ENCODE measurements around the gene LRP5.
"Not testable (repeated sequence)": the region's sequence is repeated elsewhere in the genome, so short reads cannot be mapped to it uniquely, and the experiment has no call there.

The LRP5 gene

DNA sequence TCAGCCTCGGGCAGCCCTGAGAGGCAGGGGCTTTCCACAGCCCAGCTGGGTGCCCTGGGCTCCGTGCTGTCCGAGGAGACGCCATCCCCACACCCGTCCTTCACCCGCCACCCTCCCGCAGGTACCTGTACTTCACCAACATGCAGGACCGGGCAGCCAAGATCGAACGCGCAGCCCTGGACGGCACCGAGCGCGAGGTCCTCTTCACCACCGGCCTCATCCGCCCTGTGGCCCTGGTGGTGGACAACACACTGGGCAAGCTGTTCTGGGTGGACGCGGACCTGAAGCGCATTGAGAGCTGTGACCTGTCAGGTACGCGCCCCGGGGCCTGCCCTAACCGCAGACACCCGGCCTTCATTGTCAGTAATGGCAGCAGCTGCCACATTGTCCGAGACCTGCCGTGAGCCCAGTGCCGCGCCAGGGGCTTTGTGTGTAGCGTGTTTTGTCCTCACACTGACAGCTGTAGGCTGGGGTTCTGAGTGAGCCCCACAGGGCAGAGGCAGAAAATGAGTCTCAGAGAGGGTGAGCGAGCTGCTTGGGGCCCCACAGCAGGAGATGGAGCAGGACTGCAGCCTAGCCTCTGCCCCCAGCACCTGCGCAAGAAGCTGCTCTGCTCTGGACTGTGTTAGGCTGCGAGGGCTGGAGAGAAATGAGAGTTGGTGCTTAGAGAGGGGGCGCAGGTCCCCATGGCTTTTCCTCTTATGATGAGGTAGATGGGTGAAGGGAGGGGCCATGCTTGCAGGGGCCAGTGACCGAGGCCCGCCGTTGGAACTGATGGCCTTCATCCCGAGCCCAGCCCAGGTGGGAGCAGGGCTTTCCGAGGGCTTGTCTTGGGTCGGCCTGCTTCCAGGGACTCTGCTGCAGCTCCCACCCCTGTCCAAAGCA lies 112.8 kb downstream of the LRP5 start:
- DNase-seq, result no peak

DNA sequence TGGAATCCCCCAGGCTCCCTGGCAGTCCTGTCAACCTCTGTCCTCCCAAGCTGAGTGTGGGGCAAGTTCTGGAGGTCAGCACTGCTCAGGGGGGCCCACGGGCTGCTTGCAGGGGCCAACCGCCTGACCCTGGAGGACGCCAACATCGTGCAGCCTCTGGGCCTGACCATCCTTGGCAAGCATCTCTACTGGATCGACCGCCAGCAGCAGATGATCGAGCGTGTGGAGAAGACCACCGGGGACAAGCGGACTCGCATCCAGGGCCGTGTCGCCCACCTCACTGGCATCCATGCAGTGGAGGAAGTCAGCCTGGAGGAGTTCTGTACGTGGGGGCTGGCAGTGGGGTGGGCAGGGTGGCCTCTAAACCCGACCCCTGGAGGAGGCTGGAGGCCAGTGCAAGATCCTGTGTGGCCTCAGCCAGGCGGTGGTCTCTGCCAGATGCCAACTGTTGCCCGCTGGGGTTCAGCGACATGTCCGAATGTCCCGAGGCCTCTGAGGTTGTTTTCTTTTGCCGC lies 113.5 kb downstream of the LRP5 start:
- no peak for DNase-seq

DNA sequence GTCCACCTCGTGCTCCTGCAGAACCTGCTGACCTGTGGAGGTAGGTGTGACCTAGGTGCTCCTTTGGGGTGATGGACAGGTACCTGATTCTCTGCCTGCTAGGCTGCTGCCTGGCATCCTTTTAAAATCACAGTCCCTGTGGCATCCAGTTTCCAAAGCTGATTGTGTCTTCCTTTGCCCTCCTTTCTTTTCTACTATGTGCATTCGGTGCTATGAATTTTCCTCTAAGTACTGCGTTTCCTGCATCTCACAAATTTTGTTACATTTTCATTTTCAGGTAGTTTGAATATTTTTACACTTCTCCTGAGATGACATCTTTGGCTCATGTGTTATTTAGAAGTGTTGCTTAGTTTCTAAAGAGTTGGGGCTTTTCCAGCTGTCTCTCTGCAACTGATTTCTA lies 117.3 kb downstream of the LRP5 start:
- DNase-seq, result no peak

DNA sequence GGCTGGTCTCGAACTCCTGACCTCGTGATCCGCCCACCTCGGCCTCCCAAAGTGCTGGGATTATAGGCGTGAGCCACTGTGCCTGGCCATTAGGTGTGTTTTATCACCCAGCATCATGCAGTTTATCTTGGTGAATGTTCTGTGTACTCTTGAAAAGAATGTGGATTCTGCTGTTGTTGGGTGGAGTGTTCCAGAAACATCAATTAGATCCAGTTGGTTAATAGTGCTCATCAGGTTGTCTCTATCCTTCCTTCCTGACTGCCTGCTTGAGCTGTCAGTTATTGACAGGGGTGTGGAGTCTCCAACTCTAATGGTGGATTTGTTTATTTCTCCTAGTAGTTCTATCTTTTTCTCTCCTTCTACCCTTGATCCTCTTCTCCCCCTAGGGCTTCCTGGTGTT lies 118.0 kb downstream of the LRP5 start:
- no peak for DNase-seq

DNA sequence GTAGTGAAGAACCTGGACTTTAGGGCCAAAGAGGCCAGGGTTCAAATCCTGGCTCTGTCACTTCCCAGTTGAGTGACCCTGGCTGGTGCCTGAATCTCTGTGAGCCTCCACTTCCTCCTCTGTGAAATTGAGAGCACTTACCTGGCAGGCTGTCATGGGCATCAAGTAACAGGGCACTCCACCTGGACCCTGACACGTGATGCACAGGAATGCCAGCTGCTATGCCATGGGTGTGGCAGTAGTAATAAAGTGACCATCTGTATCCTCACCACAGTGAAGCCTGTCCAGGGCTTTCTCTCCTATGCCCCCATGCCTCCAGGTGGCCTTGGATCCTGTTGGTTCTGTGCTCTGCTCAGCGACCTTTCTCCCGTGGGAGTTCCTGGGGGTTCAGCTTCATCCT lies 118.4 kb downstream of the LRP5 start:
- DNase-seq, result no peak

DNA sequence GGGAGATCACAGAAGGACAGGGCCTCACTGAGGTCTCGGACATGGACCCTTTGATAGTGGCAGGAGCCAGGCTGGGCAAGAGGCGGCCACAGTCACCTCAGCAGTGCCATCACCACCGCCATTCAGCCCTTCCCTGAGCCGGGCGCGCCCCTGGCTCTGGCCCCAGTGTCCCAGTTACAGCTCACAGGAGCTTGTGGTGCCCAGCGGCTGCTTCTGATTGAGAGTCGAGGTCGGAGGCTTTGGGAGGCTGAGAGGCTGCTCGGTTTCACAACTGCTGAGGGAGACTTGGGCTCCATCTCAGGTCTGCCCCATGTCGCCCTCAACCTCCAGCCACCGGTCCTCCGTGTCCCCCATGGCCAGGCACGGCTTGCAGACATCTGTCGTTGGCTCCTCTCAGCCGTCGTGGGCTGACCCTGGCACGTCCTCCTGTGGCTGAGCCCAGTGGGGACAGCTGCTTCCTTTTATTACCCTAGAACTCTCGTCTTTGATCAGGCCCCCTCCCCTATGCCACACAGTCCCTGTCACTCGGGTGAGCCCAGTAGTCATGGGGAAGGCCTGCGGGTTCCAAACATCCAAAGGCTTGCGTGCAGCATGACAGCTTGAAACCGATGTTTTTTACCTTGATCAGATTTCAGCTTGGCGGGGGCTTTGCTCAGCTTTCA lies 119.7 kb downstream of the LRP5 start:
- DNase-seq, result no peak

DNA sequence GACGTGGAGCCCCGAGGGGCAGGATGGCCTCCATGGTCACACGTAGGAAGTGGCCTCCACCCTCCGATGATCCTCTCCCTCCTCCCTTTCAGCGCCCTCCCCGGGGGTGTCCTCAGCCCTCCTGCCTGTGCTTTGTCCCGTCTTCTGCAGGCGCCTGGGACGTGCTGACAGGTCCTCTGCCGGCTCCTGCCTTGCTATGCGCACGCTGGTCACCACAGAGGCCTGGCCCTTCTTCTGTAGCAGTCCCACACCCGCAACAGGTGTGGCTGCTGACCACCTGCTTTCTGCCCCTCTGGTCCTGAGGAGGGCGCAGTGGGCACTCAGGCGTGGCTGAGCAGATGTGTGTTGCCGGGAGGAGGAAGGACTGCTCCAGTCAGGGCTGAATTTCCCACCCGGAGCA lies 120.5 kb downstream of the LRP5 start:
- no peak for DNase-seq

DNA sequence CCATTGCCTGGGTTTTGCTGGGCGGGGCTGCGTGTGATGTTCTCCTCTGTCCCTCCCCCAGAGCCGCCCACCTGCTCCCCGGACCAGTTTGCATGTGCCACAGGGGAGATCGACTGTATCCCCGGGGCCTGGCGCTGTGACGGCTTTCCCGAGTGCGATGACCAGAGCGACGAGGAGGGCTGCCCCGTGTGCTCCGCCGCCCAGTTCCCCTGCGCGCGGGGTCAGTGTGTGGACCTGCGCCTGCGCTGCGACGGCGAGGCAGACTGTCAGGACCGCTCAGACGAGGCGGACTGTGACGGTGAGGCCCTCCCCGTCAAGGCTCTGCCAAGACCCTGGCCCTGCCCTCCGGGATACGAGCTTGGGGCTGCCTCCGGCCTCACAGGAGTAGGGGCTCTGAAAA lies 121.2 kb downstream of the LRP5 start:
- no peak for DNase-seq

DNA sequence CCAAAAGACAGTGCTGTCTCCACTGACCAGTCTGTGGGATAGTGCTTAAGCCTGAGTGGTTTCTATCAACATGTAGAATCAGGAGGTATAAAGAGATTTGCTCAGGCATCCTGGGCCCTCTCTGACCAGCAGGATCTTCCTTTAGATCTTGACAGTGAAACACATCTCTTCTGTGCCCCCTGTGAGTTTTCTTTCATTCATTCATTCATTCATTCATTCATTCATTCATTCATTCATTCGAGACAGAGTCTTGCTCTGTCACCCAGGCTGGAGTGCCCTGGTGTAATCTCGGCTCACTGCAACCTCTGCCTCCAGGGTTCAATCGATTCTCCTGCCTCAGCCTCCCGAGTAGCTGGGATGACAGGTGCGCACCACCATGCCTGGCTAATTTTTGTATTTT lies 121.8 kb downstream of the LRP5 start:
- DNase-seq, result not testable (repeated sequence)

DNA sequence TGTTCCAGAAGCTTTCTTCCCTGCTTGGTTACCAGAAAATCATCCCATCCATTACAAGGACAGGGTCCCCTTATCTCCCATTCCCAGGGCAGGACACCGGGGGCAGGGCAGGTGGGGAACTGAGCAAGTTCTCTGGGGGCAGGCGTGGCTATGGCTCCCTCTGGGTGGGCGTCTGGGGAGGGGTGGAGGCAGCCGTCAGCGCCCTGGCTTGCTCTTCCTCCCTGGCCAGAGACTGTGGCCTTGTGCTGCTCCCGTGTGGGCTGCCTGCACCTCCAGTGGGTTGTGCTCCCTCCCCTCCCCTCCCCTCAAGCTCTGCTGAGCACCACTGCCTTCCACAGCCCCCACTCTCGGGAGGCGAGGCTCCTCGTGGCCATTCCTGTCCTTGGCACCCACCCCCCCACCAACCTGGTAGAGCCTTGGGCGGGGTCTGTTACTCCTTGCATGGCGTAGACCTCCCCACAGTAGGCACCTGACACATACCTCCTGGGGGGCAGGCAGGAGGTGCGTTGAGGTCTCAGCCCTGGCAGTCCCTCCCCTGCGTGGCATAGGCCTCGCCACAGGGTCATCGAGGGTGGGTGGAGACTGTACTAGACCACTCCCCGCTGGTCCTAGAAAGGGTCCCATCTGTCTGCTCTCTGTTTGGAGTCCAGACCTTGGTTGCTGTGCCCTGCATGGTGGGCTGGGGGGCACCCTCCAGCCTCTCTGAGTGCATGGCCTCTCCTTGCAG lies 123.9 kb downstream of the LRP5 start:
- no peak for DNase-seq

DNA sequence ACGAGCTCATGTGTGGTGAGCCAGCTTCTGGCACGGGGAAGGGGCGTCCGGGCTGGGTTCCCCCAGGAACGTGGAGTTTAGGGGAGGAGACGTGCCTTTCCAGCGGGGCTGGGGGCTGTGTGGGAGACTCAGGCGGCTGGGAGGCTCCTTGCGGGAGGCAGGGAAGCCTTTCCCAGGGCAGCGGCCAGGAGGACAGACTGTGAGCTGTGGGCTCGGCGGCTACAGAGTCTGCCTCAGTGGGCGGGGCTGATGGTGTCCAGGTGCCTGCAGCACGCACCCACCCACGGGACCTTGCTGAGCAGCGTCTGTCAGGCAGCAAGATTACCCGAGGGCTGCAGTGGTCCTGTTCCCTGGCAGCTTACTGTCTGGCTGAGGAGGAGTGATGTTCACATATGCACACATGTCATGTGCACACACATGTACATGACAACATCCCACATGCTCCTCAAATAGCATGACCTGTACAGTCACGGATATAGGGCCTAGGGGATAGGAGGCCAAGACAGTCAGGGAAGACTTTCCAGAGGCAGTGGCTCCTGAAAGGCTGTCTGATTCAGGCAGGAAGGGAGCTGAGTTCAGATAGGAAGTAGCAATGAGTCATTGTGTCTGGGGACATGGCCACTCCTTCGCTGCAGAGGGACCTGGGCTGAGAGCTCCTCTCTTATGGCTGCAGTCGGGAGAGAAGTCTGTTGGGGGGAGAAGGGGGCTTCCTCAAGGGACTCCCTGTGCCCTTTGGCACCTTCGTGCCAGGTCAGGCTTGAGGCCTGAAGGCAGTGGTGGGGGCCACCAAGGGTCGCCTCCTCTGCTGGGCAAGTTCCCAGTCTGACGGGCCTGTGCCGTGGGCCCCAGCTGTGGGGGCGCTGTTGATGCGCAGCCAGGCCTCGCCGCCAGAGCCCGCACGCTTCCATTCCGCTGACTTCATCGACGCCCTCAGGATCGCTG lies 124.9 kb downstream of the LRP5 start:
- DNase-seq, result no peak

DNA sequence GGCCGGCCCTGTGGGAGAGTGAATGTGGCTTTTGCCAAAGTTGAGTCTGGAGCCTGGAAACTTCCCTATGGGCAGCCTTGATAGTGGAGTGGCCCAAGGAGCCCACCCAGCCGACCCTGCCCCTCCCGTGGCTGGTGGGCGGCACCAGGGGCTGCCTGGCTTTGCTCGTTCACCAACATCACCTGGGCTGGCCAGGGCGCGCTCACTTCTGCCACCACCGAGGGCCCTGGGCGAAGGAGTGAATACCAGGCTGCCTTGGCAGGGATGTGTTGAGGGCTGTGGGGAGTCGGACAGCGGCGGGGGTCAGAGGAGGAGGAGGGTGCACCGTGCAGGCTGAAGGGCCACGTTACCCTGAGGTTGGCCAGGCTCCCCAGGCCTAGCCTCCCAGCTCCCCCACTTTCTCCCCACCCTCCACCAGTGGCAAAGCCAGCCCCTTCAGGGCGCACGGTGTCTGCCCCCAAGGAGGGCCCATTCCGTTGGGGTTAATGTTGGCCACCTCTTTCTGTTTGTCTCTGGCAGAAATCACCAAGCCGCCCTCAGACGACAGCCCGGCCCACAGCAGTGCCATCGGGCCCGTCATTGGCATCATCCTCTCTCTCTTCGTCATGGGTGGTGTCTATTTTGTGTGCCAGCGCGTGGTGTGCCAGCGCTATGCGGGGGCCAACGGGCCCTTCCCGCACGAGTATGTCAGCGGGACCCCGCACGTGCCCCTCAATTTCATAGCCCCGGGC lies 125.7 kb downstream of the LRP5 start:
- no peak for DNase-seq

DNA sequence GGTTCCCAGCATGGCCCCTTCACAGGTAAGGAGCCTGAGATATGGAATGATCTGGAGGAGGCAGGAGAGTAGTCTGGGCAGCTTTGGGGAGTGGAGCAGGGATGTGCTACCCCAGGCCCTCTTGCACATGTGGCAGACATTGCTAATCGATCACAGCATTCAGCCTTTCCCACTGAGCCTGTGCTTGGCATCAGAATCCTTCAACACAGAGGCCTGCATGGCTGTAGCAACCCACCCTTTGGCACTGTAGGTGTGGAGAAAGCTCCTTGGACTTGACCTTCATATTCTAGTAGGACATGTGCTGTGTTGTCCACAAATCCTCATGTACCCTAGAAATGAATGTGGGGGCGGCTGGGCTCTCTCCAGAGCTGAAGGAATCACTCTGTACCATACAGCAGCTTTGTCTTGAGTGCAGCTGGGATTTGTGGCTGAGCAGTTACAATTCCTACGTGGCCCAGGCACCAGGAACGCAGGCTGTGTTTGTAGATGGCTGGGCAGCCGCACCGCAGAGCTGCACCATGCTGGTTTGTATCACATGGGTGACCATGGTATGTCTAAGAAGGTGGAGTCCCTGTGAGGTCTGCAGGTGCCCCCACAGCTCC lies 126.4 kb downstream of the LRP5 start:
- DNase-seq, result no peak

DNA sequence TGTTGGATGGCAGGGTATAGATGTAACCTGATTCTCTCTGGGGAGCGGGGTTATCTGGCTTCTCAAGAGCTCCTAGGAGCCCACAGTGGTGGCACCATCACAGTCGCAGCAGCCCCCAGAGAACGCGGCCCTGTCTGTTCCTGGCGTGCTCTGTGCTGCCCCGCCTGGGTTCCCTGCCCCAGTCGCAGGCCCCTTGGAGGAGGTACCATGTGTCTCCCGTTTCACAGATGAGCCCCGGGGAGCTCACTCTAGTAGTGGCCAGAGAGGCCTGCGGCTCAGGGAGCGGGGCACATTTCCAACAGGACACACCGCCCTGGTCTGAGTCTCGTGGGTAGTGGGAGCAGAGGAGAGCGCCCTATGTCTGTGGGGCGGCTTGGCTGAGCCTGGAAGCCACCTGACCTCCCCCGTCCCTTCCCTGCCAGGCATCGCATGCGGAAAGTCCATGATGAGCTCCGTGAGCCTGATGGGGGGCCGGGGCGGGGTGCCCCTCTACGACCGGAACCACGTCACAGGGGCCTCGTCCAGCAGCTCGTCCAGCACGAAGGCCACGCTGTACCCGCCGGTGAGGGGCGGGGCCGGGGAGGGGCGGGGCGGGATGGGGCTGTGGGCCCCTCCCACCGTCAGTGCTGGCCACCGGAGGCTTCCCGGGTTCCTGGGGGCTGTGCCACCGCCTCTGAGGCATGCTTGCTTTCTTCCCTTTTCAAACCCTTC lies 127.1 kb downstream of the LRP5 start:
- DNase-seq, result no peak

DNA sequence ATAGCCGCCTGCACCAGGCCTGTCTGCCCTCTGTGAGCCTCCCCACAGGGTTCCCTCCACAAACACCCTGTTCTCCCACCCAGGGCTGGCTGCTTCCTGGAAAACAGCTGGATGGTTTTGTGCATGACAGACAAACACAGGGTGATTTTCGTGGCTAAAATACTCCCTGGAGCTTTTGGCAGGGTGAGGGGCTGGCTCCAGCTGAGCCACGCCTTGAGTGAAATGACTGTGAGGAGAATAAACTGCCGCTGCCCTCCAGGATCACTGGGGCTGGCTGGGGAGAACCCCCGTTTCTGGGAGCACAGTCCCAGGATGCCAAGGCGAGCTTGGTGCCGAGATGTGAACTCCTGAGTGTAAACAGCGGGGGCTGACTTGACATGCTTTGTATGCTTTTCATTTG lies 127.8 kb downstream of the LRP5 start:
- DNase-seq, result no peak

DNA sequence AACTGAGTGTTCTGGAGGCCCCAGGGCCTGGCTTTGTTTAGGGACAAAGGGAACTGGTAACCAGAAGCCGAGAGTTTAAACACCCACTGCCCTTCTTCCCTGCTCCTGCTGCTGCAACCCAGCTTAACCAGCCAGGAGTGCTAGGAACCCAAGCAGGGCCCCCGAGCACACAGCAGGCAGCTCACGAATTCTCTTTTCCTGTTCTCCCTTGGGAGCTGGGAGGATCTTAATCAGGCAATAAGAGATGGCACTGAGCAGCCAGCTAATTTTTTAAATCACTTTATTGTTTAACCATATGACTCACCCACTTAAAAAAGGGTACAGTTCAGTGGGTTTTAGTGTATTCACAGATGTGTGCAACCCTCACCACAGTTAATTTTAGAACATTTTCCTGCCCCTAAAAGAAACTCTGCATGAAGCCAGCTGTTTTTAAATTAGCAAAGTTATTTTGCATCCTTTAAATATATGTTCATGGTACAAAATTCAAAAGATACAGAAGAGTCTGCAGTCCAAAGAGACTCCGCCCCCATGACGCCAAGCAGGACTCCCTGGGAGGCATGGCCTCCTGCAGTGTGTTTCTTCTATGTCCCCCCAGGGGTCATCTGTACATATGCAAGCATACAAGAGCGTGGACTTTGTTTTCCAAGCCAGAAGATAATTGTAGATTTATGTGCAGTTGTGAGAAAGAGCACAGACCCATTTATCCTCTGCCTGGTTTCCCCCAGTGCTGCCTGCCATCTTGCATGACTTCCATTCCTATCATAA lies 129.3 kb downstream of the LRP5 start:
- DNase-seq, result no peak

DNA sequence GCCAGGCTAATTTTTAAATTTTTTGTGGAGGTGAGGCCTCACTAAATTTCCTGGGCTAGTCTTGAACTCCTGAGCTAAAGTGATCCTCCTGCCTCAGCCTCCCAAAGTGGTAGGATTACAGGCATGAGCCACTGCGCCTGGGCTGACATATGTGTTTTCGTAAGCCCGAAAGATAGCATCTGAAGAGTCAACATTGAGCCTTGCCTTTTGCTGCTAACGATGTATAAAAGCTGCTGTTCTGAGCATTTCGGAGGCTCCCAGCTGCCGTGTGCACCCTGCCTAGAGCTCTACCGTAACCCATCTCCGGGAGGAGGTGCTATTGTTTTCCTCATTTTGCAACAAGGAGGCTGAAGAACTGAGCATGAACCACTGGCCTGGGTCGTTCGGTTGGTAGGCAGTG lies 130.0 kb downstream of the LRP5 start:
- DNase-seq, result no peak

DNA sequence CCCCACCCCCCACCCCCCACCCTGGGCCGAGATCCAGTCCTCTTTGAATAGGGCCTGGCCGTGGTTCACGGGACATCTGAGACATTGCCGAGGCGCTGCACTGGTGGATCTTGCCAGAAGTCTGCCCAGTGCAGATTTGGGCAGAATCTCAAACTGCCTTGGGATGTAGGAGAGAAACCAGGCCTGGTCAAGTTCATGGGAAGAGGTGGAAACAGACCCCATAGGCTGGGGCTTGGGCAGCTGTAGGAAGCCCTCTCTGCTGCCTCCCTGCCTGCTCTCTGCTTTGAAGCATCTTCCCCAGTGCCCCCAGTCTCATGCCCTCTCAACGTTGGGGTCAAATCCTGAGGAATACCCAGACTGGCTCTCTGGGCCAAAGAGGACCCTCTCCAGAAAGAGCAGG lies 132.2 kb downstream of the LRP5 start:
- DNase-seq, result no peak

DNA sequence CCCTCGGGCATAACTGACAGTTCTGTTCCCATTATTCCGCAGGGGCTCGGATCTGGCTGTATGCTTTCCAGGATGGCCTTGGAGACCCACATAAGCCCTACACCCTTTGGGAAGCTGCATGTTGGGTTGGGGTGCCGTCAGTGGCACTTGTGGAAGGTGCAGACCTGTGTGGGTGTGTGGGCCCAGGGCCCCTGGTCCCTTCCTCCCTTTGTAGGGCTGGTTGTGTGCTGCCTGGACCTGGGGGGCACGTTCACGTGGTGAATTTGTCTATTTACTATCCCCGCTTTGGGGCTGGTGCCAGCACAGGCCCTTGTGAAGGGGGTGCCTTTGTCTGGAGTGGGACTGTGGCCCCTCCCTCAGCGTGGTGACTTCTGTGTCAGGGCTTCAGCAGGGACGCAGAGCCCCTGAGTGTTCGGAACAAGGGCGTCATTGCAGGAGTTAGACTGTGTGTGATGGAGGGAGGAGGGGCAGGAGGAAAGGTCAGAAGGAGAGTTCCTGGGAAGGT lies 133.2 kb downstream of the LRP5 start:
- no peak for DNase-seq

All from cortex of kidney (tissue), 1 donor.